Epithelial cell of proximal tubule (primary cell): ENCODE measurements around the gene TMTC1. TPM values are rescaled to one million over a fixed set of nuclear protein-coding genes. Genes with fewer than 3 reads are reported as not detected.

Experiments
- DNase-seq: peaks from one replicate; pipeline ENCODE4 v3.0.0-alpha.2; 2011; ENCODE audit warnings: low read depth
- H3K4me3 ChIP-seq: 2 replicates; pipeline ENCODE4 v1.5.1; 2011; ENCODE audit warnings: low read depth, mild to moderate bottlenecking, low read length
- total RNA-seq: library from RNA; depleted of rRNA; stranded (reverse); fragments of >200 nt; gene quantifications from 2 replicates; pipeline ENCODE4 v1.2.3, GENCODE V29; 2015
- TF ChIP-seq, protein P1 (sequence below): conservative IDR thresholded peaks from 2 replicates; pipeline ENCODE4 v1.5.1; 2012; ENCODE audit warnings: low read depth, mild to moderate bottlenecking, low read length

The TMTC1 gene
- total RNA-seq, 1 donor from 2014 or later, result 0.40 TPM

DNA sequence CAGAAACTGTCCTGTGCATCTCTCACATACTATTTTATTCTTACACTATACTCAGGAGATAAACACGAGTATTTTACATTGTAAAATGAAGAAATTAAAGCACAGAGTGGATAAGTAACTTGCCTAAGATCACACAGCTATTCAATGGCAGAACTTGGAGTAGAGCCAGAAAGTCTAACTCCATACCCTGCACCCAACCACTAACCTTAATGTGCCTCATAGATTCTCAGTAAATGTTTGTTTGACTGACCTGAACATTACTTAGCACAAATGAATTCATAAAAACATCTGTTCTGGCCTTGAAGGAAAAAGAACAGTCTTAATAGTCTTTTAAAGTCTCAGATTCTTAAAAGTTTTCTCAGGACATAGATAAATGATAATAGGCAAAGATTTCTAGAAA lies 202.8 kb downstream of the TMTC1 start:
- TF ChIP-seq, protein P1, sequence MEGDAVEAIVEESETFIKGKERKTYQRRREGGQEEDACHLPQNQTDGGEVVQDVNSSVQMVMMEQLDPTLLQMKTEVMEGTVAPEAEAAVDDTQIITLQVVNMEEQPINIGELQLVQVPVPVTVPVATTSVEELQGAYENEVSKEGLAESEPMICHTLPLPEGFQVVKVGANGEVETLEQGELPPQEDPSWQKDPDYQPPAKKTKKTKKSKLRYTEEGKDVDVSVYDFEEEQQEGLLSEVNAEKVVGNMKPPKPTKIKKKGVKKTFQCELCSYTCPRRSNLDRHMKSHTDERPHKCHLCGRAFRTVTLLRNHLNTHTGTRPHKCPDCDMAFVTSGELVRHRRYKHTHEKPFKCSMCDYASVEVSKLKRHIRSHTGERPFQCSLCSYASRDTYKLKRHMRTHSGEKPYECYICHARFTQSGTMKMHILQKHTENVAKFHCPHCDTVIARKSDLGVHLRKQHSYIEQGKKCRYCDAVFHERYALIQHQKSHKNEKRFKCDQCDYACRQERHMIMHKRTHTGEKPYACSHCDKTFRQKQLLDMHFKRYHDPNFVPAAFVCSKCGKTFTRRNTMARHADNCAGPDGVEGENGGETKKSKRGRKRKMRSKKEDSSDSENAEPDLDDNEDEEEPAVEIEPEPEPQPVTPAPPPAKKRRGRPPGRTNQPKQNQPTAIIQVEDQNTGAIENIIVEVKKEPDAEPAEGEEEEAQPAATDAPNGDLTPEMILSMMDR, result no peak
- H3K4me3 ChIP-seq, result no peak overlapping the region
- DNase-seq, result no peak

DNA sequence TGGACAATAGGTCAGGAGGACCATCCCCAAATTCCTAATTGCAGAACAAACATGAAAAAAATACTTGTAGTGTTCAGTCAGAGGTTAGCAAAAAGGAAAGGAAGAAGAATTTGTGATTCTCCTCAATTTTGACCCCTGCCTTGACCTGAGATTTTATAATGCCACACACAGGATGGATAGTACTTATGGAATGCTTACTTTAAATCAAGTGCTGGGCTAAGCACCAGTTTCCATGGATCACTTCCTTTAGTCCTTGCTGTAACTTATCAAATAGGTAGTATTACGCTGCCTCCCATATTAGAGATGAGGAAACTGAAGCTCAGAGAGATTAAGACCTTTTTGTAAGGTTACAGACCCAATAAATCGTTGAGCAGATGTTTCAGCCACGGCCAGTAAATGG lies 205.0 kb downstream of the TMTC1 start:
- no peak for DNase-seq
- H3K4me3 ChIP-seq, result no peak overlapping the region

DNA sequence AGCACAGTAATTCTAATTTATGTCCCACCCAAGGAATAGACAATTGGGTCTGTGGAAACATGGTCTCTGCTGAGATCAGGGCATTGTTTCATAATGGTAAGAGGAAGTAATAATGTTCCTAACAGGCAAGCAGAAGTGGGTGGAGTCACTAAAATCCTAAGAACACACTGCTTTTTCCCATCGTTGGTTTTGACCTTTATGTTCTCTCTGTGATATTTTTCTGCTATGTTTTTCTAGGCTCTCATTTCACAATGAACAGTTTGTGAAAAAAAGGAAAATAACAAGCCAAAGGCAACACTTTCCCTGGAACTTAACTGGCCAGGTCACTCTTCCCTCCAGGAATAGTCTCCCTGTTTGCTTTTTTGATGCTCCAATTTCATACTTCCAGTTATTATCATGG lies 205.7 kb downstream of the TMTC1 start:
- no peak overlapping the region for H3K4me3 ChIP-seq
- no peak for DNase-seq
- TF ChIP-seq, protein P1, result no peak

More for the DNA sequence above, 205.0 kb downstream of the TMTC1 start:
- TF ChIP-seq, protein P1, result no peak

DNA sequence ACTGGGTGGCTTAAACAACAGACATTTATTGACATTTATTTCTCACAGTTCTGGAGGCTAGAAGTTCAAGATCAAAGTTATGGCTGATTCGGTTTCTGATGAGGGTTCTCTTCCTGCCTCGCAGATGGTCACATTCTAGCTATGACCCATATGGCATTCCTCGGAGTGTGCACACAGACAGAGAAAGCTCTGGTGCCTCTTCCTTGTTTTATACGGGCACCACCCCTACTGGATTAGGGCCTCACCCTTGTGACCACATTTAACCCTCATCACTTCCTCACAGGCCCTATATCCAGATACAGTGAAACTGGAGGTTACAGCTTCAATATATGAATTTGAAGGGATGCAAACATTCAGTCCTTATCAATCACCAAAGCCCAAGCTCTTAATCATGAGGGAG lies 209.2 kb downstream of the TMTC1 start:
- no peak overlapping the region for H3K4me3 ChIP-seq
- TF ChIP-seq, protein P1, result no peak
- no peak for DNase-seq

GRCh38 chr12:29572938-29573337 lies 210.8 kb downstream of the TMTC1 start:
- no peak for DNase-seq
- TF ChIP-seq, protein P1, result no peak
- H3K4me3 ChIP-seq, result no peak overlapping the region

GRCh38 chr12:29572464-29572863 lies 211.3 kb downstream of the TMTC1 start:
- TF ChIP-seq, protein P1, result no peak
- no peak for DNase-seq
- H3K4me3 ChIP-seq, result no peak overlapping the region

DNA sequence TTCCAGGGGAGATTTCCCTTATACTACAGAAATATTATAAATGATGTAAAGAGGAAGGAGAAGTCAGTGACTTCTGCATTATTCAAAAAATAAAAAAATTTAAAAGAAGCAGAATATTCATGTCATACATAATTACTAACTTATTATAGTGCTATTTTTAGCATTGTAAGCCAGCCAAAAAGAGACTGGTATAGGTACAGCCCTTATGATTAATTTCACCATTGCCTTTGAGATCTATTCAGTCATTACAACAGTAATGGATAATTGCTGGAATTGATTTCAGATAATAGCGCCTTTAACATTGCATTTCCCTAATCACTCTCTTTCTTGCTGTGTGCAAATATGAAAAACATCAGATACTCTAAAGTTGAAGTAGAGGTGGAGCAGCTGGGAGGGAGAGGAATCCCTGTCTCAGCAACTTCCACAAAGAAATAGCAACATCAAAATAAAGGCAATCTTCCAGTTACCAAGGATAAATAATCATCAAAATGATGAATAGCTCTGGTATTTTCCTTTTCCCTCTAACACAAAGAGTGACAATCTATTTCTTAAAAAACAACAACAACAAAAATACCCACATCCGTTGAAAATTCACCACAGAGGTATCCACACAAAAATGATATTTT lies 214.5 kb downstream of the TMTC1 start:
- H3K4me3 ChIP-seq, result no peak overlapping the region
- TF ChIP-seq, protein P1, result no peak

More for the DNA sequence above, 214.5 kb downstream of the TMTC1 start:
- no peak for DNase-seq
